Middle frontal gyrus (tissue), 1 donor: ENCODE measurements around the gene FXYD4.
"Not testable (repeated sequence)": the region's sequence is repeated elsewhere in the genome, so short reads cannot be mapped to it uniquely, and the experiment has no call there.

ENCODE experiments used
- DNase-seq: peaks from one replicate; pipeline ENCODE4 v3.0.0-alpha.2; 2015; ENCODE audit warnings: low spot score; ENCODE audit errors: extremely low spot score

The FXYD4 gene

GRCh38 chr10:43375401-43376020, 4.1 kb downstream of the FXYD4 start:
- DNase-seq, result no peak

- no peak for DNase-seq
These were observed 4.7 kb downstream of the FXYD4 start for GRCh38 chr10:43376046-43376635.

- DNase-seq, result no peak
These were observed 5.5 kb downstream of the FXYD4 start for GRCh38 chr10:43376828-43377423.

DNA sequence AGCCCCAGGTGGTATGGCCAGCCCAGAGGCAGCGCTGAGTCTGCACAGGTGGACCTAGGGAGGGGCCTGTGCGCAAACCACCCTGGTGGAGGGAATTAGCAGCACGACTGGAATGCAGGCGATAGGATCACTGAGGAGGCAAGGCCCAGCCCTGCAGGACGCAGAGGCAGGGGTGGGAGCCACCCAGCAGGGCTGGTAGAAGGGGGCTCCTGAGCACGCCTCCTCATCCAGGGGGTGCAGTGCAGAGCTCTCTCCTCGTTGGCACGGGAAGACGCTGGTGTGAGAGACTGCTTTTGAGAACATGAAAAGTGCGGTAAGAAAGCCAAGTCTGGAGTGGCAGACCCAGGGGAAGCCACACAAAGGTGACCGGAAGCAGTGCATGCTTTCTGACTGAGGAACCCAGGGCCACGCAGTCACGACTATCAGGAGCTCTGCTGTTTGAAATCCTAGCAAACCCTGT, 6.0 kb downstream of the FXYD4 start:
- DNase-seq, result no peak

DNA sequence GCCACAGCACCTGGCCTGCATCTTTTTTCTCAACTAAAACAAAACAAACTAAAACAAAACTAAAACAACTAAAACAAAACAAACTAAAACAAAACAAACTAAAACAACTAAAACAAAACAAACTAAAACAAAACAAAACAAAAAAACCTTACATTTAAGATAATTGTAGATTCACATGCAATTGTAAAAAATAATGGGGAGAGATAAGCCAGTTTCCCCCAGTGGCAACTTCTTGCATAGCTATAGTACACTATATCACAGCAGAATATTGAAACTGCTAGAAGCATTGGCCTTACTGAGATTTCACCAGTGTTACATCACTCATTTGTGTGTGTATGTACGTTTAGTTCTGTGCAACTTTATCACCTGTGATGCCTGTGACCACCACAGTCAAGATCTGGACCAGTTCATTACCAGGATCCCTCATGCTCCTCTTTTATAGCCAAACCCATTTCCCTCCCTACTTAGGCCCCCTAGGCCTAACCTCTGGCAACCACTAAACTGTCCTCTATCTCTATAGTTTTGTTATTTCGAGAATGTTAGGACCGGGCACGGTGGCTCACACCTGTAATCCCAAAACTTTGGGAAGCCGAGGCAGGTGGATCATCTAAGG, 9.3 kb downstream of the FXYD4 start:
- no peak for DNase-seq

- no peak for DNase-seq
These were observed 12.0 kb downstream of the FXYD4 start for GRCh38 chr10:43383204-43383971.

GRCh38 chr10:43384252-43385221, 13.1 kb downstream of the FXYD4 start:
- no peak for DNase-seq

GRCh38 chr10:43385412-43386004, 14.1 kb downstream of the FXYD4 start:
- DNase-seq, result no peak

GRCh38 chr10:43386549-43386948, 15.1 kb downstream of the FXYD4 start:
- no peak for DNase-seq

GRCh38 chr10:43386981-43387677, 15.7 kb downstream of the FXYD4 start:
- no peak for DNase-seq

DNA sequence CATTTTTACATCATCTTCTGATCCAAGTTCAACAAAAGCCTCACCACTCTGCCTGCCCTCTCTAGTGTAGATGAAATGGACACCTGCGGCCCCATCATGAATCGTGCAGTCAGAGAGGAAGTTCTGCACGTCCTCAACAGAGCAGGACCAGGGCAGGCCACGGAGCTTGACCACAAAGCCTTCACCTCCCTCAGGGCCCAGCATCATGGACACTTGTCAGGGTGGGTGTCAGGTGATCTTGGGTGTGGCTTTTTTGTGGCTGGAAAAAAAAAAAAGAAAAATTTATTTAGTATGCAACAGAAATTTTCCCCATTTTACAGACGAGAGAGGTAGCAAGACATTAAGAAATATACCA, 16.2 kb downstream of the FXYD4 start:
- no peak for DNase-seq

GRCh38 chr10:43389867-43390266, 18.4 kb downstream of the FXYD4 start:
- DNase-seq, result no peak

GRCh38 chr10:43390333-43390732, 18.9 kb downstream of the FXYD4 start:
- DNase-seq, result no peak

DNA sequence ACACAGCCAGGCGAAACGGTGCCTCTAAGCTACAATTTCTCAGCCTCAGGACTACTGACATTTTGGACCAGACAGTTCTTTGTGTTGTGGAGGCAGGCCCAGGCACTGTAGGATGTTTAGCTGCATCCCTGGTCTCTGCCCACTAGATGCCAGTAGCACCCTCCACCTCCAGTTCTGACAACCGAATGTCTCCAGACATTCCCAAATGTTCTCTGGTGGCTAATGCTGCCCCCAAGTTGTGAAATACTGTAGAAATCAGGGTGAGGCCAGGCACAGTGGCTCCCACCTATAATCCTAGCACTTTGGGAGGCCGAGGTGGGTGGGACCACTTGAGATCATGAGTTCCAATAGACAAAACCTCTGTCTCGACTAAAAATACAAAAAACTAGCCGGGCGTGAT, 19.3 kb downstream of the FXYD4 start:
- DNase-seq, result peak; percentile 64

- no peak for DNase-seq
These were observed 20.1 kb downstream of the FXYD4 start for GRCh38 chr10:43391496-43391895.

DNA sequence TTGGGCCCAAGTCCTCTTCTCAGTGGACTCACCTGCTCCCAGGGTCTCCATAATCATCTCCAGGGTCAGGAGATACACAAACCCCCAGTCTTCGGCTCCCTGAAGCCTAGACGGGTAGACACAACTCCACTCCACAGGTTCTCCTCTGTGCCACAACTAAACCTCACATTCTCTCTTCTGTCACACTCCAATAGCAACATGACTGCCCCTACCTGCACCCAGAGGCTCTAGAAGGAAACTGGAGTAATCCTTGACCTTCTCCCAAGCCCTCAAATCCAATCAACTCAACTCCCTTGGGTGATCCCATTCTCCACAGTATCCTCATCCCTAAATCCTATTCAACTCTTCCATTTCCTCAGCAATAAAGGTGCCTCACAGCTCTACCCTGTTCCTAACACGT, 21.3 kb downstream of the FXYD4 start:
- no peak for DNase-seq

- DNase-seq, result not testable (repeated sequence)
These were observed 21.8 kb downstream of the FXYD4 start for GRCh38 chr10:43393186-43393585.

GRCh38 chr10:43393606-43394360, 22.3 kb downstream of the FXYD4 start:
- no peak for DNase-seq

DNA sequence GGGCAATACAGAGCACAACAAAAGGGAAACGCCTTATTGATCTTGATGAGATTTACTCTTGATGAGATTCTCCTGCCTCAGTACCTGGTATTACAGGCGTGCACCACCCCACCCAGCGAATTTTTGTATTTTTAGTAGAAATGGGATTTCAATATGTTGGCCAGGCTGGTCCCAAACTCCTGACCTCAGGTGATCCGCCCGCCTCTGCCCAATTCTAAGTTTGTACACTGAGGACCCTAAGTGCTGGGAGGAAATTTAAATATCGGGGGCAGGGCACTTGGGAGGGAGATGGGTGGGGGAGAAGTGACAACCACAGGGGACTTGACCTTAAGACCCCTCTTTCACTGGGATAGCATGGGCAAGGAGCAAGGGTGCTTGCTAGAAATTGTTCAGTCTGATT, 23.4 kb downstream of the FXYD4 start:
- no peak for DNase-seq
